Skin epidermis (tissue), 12 donors: ENCODE results near the gene UCKL1.

Source experiments
- H3K27ac ChIP-seq, 21 experiments: fragments of 200-600 bp; sonication (generic) in 11 of 21; one replicate each; pipeline ENCODE4 v1.5.0; 2020; ENCODE audit warnings: mild to moderate bottlenecking in 3 of 21, inconsistent platforms in 2 of 21, moderate library complexity in 2 of 21
- H3K4me3 ChIP-seq, 7 experiments: fragments of 200-600 bp; sonication (generic) in 2 of 7; one replicate each; pipeline ENCODE4 v1.5.0; 2020; ENCODE audit warnings: inconsistent platforms in 2 of 7, mild to moderate bottlenecking in 2 of 7, moderate library complexity in 1 of 7

The UCKL1 gene

DNA sequence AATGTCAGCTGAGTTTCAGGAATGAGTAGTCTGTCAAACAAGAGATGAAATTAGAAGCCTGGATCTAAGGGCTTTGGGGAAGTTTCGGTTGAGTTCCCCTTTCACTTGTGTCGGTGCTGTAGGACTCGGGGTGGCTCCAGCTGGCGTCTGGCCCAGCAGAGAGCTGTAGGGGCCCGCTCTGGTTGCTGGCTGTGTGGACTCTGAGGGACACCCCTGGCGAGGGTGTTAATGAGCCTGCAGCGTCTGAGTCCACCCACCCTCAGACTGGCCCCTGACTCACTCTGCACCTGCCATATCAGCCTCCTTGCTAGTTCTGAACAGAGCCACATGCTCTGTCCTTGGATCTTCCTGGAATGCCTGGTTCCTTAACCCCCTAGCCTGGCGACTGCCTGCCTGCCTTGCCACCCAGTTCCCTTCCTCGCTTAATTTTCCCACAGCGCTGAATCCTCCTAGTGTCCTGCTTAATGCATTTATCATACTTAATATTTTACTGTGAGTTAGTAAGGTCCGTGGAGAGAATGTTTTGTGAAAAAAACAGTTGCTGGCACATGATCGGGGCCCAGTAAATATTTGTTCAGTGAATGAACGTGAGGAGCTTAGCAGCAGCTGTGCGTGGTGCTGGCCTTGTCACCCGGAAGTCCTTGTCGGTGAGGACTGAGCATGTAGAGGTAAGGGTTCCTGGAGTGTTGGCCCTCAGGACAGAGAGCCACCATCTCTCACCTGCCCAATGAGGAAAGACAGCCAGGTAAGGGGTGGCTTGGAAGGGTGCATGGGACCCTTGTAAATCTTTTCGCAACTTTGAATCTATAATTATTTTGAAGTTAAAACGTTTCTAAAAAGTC, 59.7 kb downstream of the UCKL1 start:
- H3K27ac ChIP-seq, result peak overlapping the region; percentile 14 to 95 (median 90)
- H3K4me3 ChIP-seq, result peak overlapping the region; percentile 38 to 79 (median 70)

DNA sequence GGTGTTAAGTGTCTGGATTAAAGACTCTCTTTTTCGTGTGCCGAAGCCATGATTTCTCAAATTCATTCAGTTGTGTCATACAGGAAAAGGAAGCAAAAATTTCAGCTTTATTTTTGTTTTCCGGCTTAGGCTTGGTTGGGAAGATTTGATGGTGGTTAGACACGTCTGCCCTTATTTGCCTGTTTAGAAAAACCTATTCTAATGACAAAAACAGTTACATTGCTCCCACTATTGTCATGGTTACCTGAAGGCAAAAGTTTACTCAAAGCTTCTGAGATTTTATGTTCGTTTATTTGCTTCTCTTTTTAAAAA, 60.3 kb downstream of the UCKL1 start:
- H3K27ac ChIP-seq, result peak overlapping the region in 20 of 21 experiments; percentile 41 to 95 (median 90)

DNA sequence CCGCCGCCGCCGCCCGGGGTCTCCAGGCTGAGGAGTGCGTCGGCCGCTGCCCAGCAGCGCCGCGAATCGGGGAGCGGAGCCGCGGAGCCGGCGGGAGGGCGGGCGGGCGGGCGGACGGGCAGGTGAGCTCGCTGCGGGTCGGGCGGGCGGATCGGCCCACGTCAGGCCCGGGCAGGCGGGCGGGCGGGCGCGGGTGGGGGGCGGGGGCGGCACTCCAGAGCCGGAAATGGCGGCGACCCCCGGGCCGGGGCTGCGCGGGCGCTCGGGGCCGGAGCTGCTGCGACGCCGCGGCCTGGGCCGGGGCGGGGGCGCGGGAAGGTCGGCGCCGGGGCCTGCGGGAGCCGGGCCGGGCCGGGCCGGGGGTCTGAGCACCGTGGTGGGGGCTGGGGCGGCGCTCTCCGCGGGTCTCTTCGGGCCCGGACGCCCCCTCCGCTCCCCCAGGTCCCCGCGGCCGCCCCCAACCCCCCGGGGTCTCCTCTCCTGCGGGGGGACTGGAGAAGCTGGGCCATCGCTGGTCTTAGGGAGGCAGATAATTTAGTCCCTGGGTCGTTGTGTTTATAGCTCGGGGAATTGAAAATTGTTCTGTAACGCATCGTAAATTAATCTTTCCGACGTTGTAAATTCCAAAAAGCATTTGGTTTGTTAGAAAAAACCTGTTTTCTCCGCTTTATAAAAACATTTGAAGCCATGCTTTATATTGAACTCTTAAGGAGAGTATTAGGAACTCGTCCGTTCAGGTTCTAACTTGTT, 60.8 kb downstream of the UCKL1 start:
- Histone ChIP-seq H3K27ac (peak overlapping the region; percentile 71 to 95 (median 90)), H3K4me3 (peak overlapping the region; percentile 38 to 79 (median 70))

More for the DNA sequence above, 60.3 kb downstream of the UCKL1 start:
- H3K4me3 ChIP-seq, result peak overlapping the region; percentile 38 to 79 (median 70)

DNA sequence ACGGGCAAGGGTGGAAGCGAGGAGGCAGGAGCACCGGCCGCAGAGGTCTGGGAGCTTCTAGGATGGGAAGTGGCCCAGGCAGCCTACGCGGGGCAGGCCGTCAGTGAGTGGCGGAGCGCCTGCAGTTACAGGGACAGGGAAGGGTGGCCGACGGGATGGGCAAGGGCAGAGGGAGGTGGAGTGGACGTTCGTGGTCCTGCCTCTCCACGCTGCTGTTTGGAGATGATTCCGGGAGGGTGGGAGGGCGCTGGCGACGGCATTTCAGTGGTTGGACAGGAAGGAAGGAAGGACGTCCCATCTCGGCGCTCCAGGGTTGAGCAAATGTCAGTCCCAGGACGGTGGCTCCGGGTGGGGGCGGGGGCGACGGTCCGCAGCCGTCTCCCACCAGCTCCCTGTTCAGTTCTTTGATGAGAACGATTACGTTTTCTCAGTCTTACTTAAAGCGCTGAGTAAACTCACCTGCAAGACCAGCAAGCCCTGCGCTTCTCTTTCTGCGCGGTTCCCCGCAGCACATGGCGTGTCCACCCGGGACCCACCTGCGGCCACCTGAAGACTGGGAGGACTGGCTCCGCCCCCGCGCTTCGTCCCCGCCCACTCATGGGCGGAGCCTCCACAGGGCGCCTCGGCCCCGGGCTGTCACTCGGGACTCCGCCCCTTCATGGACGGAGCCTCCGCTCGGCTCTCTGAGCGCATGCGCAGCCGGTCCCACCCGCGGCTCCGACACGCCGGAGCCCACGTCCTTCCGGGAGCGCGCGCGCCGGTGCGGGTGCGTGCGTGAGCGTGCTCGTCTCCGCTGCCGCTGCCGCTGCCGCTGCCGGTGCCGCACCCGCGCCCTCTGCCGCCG, 61.6 kb downstream of the UCKL1 start, which contains the start of gene DNAJC5:
DNAJC5 (plus strand) TSS at position 769 of the 844 bp plus-strand sequence. CDS start 33,220 bp downstream, outside the sequence.
- H3K27ac ChIP-seq, result peak within 1 kb of the TSS; percentile 71 to 95 (median 90)
- peak within 1 kb of the TSS; percentile 38 to 79 (median 70) for H3K4me3 ChIP-seq

DNA sequence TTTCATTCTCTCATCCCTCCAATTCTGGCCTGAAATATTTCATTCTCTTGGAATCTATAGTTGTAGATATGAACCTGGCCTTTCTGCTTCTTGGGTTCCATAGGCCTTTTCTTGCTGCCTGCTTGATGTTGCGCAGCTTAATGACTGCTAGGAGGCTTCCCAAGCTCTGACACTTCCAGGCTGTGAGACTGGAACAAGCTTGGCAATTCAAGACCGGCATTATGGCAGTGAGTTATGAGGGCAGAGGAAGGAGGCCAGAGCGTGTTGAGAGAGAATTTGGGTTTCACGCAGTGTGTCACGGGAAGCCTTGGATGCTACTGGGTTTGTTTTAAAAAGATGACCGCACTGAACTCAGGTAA, 62.2 kb downstream of the UCKL1 start:
- Histone ChIP-seq H3K27ac (peak overlapping the region in 19 of 21 experiments; percentile 29 to 94 (median 79)), H3K4me3 (peak overlapping the region in 5 of 7 experiments; percentile 27 to 79 (median 74))

DNA sequence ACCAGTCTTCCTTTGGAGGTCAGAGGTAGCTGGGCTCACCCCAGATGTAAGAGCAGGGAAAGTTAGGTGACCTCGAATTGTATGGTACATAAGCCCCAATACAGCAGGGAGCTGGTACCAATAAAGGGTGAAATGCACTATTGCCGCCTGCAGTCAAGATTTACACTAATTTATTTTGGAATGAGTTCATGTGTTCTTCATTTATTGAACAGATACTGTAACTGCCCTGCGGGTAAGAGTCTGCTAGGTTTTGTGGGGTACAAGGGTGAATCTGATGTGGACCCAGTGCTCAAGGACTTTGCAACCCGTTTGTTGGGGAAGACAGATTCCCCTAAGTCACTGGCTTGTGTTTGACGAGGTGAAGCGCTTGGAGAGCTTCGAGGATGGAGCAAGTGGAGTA, 63.8 kb downstream of the UCKL1 start:
- no peak overlapping the region for H3K27ac ChIP-seq
- no peak overlapping the region for H3K4me3 ChIP-seq

DNA sequence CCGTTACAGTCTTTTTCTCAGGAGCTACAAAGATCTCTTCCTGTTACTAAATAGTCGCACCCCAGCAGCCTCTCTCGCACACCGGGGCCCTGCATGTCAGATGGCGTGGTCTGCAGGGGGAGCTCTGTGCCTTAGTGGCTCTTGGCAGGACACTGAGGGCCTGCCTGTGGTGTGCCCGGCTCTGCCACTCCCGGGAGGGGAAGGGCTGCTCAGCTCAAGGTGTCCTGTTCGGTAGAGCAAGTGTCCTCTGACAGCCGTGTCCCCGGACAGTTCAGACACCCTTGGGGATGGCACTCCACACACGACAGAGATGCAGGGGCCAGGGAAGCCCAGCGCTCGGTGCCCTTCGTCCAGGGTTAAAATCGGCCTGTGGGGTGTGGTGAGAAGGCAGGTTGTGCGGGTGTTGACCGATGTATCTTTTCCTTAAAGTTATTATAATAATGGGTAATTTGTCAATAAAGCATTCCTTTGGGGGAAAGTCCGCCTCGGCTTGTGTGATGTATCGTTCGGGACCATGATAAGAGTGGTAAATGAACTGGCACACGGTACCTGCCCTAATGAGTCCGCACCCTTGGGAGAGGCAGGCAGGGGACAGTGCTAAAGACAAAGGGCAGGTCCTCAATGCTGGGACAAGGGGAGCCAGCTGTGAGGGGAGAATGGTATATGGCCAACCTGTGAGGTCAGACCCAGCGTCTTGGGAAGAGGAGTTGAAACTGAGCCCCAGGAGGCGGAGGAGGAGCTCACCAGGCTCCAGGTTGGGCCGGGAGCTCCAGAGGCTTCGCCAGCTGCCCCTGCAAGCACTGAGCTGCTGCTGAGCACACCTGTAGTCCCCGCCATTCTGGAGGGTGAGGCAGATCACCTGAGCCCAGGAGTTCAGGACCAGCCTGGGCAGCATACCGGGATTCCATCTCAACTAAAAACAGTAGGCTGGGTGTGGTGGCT, 64.9 kb downstream of the UCKL1 start:
- Histone ChIP-seq H3K4me3 (no peak overlapping the region), H3K27ac (peak overlapping the region in 3 of 21 experiments; percentile 45 to 66 (median 63))

DNA sequence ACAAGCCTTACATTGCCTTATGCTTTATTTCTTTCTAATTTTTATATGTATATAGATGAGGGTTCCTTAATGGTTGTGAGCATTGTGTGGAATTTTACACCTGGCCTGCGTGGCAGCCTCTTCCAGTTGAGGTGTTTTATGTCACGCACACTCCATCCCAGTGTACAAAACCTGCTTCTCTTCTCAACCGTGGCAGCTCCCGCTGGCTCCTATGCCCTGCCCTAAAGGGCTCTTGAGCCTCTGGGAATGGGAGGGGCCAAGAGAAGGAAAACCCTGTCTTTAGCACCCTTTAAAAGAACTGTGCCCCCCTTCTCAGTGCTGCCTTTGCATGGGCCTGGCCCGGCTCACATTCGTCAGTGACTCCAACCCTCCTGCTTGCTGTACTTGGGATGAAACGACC, 65.6 kb downstream of the UCKL1 start:
- H3K4me3 ChIP-seq, result no peak overlapping the region
- peak overlapping the region in 4 of 21 experiments; percentile 45 to 66 (median 55) for H3K27ac ChIP-seq

DNA sequence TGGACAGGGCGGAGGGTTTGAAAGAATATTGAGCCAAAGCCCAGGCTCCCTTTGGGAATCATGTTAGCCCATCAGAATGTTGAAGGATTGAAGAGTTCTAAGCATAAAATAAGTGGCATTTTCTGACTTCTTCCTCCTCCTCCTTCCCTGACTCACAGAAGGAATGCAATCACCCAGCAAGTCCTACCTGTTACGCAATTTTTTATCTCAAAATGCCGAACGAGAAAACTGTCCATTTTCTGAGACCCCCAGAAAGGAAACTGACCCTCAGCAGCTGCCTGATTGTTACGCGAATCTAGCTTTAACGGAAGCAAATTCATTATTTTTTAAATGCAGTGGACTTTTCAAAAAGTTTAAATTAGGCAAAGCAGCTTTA, 66.0 kb downstream of the UCKL1 start:
- H3K4me3 ChIP-seq, result no peak overlapping the region
- H3K27ac ChIP-seq, result peak overlapping the region in 15 of 21 experiments; percentile 10 to 67 (median 52)
